ENCODE measurements around the gene PPM1L. TPM values are rescaled to one million over a fixed set of nuclear protein-coding genes. Genes with fewer than 3 reads are reported as not detected.

The PPM1L gene
- total RNA-seq, 2 experiments from 2014 or later = 5.0 to 8.3 TPM

Other genes with a start within 250 kb of the PPM1L start
- 10 to 100 TPM; 38.2 to 51.8 TPM for gene KPNA4, start 190.7 kb upstream of the PPM1L start, total RNA-seq
- gene ARL14, start 79.1 kb upstream of the PPM1L start, total RNA-seq = not detected

All from activated CD8-positive, alpha-beta memory T cell treated with anti-CD3 and anti-CD28 coated beads, Interleukin-2, amount 10 ng/mL, durations not matched to agents 7 days and 5 days (primary cell).